ENCODE measurements around the gene PCGF5. TPM values are rescaled to one million over a fixed set of nuclear protein-coding genes. Genes with fewer than 3 reads are reported as not detected.

PCGF5 gene
- total RNA-seq, 1 donor from 2014 or later = 31.2 TPM

GRCh38 chr10:91328320-91328984 lies 108.0 kb downstream of the PCGF5 start:
- no peak overlapping the region for H3K4me3 Mint-ChIP-seq (ENCODE audit: unreplicated experiment)
- H3K36me3 Mint-ChIP-seq (ENCODE audit: unreplicated experiment) = no peaks in the 10 kb centered on the region
- no peaks in the 10 kb centered on the region for H3K4me1 Mint-ChIP-seq (ENCODE audit: unreplicated experiment)
- no peak overlapping the region for H3K27ac Mint-ChIP-seq (ENCODE audit: unreplicated experiment)
- TF ChIP-seq, protein P1, sequence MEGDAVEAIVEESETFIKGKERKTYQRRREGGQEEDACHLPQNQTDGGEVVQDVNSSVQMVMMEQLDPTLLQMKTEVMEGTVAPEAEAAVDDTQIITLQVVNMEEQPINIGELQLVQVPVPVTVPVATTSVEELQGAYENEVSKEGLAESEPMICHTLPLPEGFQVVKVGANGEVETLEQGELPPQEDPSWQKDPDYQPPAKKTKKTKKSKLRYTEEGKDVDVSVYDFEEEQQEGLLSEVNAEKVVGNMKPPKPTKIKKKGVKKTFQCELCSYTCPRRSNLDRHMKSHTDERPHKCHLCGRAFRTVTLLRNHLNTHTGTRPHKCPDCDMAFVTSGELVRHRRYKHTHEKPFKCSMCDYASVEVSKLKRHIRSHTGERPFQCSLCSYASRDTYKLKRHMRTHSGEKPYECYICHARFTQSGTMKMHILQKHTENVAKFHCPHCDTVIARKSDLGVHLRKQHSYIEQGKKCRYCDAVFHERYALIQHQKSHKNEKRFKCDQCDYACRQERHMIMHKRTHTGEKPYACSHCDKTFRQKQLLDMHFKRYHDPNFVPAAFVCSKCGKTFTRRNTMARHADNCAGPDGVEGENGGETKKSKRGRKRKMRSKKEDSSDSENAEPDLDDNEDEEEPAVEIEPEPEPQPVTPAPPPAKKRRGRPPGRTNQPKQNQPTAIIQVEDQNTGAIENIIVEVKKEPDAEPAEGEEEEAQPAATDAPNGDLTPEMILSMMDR (IDR thresholded peaks at IDR 0.05) = no peak
- H3K9me3 Mint-ChIP-seq (ENCODE audit: unreplicated experiment) = peaks cover 6% of the 10 kb centered on the region
- DNase-seq (ENCODE audit: extremely low spot score, unreplicated experiment) = no peak
- H3K27me3 Mint-ChIP-seq (ENCODE audit: unreplicated experiment) = peaks cover 3% of the 10 kb centered on the region

Other genes with a start within 250 kb of the PCGF5 start
- 21.9 and 22.1 TPM in 2 replicates for gene HECTD2, start 189.7 kb downstream of the PCGF5 start, total RNA-seq